ENCODE results near the gene PDIA5. TPM values are rescaled to one million over a fixed set of nuclear protein-coding genes. Genes with fewer than 3 reads are reported as not detected.

Gene PDIA5
- total RNA-seq, 2 donors from 2014 or later = 57.5 to 68.3 TPM

DNA sequence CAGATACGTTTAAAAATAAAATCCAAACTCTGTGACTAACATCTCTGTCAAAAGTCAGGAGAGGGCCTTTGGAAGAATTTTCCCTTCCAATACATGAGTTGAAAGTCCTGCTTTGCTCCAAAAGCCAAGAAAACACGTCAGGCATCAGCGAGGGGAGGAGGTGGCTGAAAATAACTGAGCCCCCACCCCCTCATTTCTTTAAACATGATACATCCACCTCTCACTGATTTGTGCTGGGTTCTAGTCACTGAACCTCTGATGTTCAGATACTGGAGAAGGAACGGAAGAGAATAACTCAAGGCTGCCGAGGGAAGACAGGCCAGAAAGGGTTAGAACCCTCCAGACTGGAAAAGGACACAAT lies 29.8 kb upstream of the PDIA5 start:
- Mint-ChIP-seq H3K9me3 (no peaks in the 10 kb centered on the region), H3K4me3 (no peak overlapping the region), H3K27ac (no peak overlapping the region), H3K36me3 (ENCODE audit: low read depth) (no peaks in the 10 kb centered on the region), H3K4me1 (peaks cover 32% of the 10 kb centered on the region), H3K27me3 (ENCODE audit: insufficient read depth) (peaks cover 58% of the 10 kb centered on the region)
- Histone ChIP-seq H3K27me3 (ENCODE audit: control insufficient read depth, insufficient read depth, low read length, poor library complexity, severe bottlenecking) (peaks cover 23% of the 10 kb centered on the region), H3K9me3 (ENCODE audit: control insufficient read depth, low read length) (no peaks in the 10 kb centered on the region), H3K4me1 (ENCODE audit: control insufficient read depth, insufficient read depth, low read length) (peaks cover 3% of the 10 kb centered on the region), H3K9ac (ENCODE audit: extremely low read depth, low read length, poor library complexity, severe bottlenecking) (no peak overlapping the region), H3K4me3 (ENCODE audit: low read length) (no peak overlapping the region), H3K27ac (ENCODE audit: low read depth, low read length) (no peak overlapping the region), H3K36me3 (ENCODE audit: control insufficient read depth, insufficient read depth, low read length) (no peaks in the 10 kb centered on the region)
- TF ChIP-seq, protein P1, sequence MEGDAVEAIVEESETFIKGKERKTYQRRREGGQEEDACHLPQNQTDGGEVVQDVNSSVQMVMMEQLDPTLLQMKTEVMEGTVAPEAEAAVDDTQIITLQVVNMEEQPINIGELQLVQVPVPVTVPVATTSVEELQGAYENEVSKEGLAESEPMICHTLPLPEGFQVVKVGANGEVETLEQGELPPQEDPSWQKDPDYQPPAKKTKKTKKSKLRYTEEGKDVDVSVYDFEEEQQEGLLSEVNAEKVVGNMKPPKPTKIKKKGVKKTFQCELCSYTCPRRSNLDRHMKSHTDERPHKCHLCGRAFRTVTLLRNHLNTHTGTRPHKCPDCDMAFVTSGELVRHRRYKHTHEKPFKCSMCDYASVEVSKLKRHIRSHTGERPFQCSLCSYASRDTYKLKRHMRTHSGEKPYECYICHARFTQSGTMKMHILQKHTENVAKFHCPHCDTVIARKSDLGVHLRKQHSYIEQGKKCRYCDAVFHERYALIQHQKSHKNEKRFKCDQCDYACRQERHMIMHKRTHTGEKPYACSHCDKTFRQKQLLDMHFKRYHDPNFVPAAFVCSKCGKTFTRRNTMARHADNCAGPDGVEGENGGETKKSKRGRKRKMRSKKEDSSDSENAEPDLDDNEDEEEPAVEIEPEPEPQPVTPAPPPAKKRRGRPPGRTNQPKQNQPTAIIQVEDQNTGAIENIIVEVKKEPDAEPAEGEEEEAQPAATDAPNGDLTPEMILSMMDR (conservative IDR thresholded peaks at IDR 0.05) = no peak
- DNase-seq = no peak
- WGBS, 2 experiments (ENCODE audit: insufficient coverage in 1 of 2, insufficient read length in 1 of 2) = 88 to 96% methylated on average over 1 to 5 of the region's 5 CpGs

GRCh38 chr3:123038751-123039150 lies 28.1 kb upstream of the PDIA5 start:
- H3K9ac ChIP-seq (ENCODE audit: extremely low read depth, low read length, poor library complexity, severe bottlenecking) = no peak overlapping the region
- no peaks in the 10 kb centered on the region for H3K36me3 ChIP-seq (ENCODE audit: control insufficient read depth, insufficient read depth, low read length)
- H3K9me3 Mint-ChIP-seq = no peaks in the 10 kb centered on the region
- H3K27me3 Mint-ChIP-seq (ENCODE audit: insufficient read depth) = peaks cover 51% of the 10 kb centered on the region
- H3K36me3 Mint-ChIP-seq (ENCODE audit: low read depth) = no peaks in the 10 kb centered on the region
- H3K27ac ChIP-seq (ENCODE audit: low read depth, low read length) = no peak overlapping the region
- H3K27me3 ChIP-seq (ENCODE audit: control insufficient read depth, insufficient read depth, low read length, poor library complexity, severe bottlenecking) = peaks cover 23% of the 10 kb centered on the region
- DNase-seq = no peak
- H3K4me1 Mint-ChIP-seq = peaks cover 30% of the 10 kb centered on the region
- no peak overlapping the region for H3K4me3 Mint-ChIP-seq
- H3K9me3 ChIP-seq (ENCODE audit: control insufficient read depth, low read length) = no peaks in the 10 kb centered on the region
- TF ChIP-seq, protein P1 (conservative IDR thresholded peaks at IDR 0.05) = no peak
- H3K27ac Mint-ChIP-seq = no peak overlapping the region
- peaks cover 3% of the 10 kb centered on the region for H3K4me1 ChIP-seq (ENCODE audit: control insufficient read depth, insufficient read depth, low read length)
- H3K4me3 ChIP-seq (ENCODE audit: low read length) = no peak overlapping the region

DNA sequence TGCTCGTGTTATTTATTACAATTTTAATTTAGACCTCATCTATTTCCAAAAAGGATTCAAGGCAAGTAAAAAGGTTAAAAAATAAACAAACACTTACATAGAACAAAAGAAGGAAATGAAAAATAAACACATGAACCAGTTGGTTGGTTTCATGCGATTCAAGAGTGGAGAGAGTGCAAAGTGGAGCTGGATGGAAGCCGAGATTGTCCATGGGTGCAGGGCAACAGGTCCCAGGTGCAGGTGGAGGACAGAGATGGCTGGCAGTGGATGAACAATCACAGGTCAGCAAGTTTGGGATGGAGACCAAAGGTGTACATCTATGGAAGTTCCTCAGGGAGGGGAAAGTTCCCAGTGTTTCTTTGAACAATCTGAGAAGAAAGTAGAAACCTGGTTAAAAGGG lies 27.6 kb upstream of the PDIA5 start:
- H3K36me3 ChIP-seq (ENCODE audit: control insufficient read depth, insufficient read depth, low read length) = no peaks in the 10 kb centered on the region
- no peaks in the 10 kb centered on the region for H3K9me3 ChIP-seq (ENCODE audit: control insufficient read depth, low read length)
- H3K9me3 Mint-ChIP-seq = no peaks in the 10 kb centered on the region
- H3K27ac Mint-ChIP-seq = no peak overlapping the region
- H3K36me3 Mint-ChIP-seq (ENCODE audit: low read depth) = no peaks in the 10 kb centered on the region
- no peak overlapping the region for H3K4me3 ChIP-seq (ENCODE audit: low read length)
- no peak for DNase-seq
- H3K27me3 Mint-ChIP-seq (ENCODE audit: insufficient read depth) = peaks cover 51% of the 10 kb centered on the region
- H3K27ac ChIP-seq (ENCODE audit: low read depth, low read length) = no peak overlapping the region
- no peak overlapping the region for H3K9ac ChIP-seq (ENCODE audit: extremely low read depth, low read length, poor library complexity, severe bottlenecking)
- no peaks in the 10 kb centered on the region for H3K4me1 ChIP-seq (ENCODE audit: control insufficient read depth, insufficient read depth, low read length)
- peaks cover 26% of the 10 kb centered on the region for H3K4me1 Mint-ChIP-seq
- no peak overlapping the region for H3K4me3 Mint-ChIP-seq
- 84 to 95% methylated on average over 2 of the region's 3 CpGs for WGBS, 2 experiments (ENCODE audit: insufficient coverage in 1 of 2, insufficient read length in 1 of 2)
- TF ChIP-seq, protein P1 (conservative IDR thresholded peaks at IDR 0.05) = no peak
- H3K27me3 ChIP-seq (ENCODE audit: control insufficient read depth, insufficient read depth, low read length, poor library complexity, severe bottlenecking) = peaks cover 23% of the 10 kb centered on the region
